ENCODE data around the gene PITX3. TPM values are rescaled to one million over a fixed set of nuclear protein-coding genes. Genes with fewer than 3 reads are reported as not detected.
A peak's percentile ranks its signal among the peaks of the same experiment; 100 is the strongest.

Gene PITX3
- total RNA-seq, 1 donor from 2014 or later: not detected

DNA sequence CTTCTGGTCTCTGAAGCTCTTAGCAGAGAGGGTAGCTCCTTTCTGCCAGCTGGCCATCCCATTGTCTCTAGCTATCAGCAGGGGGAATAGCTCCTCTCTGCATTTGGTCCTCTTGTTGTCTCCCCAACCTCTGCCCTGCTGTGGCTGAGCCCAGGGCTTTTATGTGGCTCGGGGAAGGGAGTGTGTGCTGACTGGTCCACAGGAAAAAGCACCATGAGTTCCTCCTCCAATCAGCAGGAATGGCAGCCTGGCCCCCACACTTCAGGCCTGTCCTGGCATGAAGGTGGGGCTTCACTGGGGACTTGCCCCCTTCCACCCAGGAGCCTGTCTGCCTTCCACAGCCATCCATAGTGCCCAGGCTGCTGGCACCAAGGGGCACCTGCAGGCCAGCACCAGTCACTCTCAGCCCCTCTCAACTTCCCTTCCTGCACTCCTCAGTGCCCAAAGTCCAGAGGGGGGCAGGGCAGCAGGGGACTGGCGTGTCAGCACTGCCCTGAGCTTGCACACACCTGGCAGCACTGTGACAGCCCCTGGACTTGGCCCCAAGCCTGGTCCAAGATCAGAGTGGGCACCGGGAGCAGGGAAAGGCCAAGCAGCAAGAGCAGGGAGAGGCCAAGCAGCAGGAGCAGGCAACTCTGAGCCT, 52.9 kb downstream of the PITX3 start:
- peak; percentile 36 for ATAC-seq
- no peaks in the 10 kb centered on the region for H3K4me1 ChIP-seq
- H3K4me3 ChIP-seq: no peak overlapping the region
- H3K9me3 ChIP-seq: no peaks in the 10 kb centered on the region
- no peak for DNase-seq
- H3K36me3 ChIP-seq: no peaks in the 10 kb centered on the region
- TF ChIP-seq, protein P1, sequence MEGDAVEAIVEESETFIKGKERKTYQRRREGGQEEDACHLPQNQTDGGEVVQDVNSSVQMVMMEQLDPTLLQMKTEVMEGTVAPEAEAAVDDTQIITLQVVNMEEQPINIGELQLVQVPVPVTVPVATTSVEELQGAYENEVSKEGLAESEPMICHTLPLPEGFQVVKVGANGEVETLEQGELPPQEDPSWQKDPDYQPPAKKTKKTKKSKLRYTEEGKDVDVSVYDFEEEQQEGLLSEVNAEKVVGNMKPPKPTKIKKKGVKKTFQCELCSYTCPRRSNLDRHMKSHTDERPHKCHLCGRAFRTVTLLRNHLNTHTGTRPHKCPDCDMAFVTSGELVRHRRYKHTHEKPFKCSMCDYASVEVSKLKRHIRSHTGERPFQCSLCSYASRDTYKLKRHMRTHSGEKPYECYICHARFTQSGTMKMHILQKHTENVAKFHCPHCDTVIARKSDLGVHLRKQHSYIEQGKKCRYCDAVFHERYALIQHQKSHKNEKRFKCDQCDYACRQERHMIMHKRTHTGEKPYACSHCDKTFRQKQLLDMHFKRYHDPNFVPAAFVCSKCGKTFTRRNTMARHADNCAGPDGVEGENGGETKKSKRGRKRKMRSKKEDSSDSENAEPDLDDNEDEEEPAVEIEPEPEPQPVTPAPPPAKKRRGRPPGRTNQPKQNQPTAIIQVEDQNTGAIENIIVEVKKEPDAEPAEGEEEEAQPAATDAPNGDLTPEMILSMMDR (IDR thresholded peaks at IDR 0.05): no peak
- no peak overlapping the region for H3K27ac ChIP-seq
- H3K27me3 ChIP-seq: no peaks in the 10 kb centered on the region
- intact Hi-C loops (cut with DNase I): no loop called here

DNA sequence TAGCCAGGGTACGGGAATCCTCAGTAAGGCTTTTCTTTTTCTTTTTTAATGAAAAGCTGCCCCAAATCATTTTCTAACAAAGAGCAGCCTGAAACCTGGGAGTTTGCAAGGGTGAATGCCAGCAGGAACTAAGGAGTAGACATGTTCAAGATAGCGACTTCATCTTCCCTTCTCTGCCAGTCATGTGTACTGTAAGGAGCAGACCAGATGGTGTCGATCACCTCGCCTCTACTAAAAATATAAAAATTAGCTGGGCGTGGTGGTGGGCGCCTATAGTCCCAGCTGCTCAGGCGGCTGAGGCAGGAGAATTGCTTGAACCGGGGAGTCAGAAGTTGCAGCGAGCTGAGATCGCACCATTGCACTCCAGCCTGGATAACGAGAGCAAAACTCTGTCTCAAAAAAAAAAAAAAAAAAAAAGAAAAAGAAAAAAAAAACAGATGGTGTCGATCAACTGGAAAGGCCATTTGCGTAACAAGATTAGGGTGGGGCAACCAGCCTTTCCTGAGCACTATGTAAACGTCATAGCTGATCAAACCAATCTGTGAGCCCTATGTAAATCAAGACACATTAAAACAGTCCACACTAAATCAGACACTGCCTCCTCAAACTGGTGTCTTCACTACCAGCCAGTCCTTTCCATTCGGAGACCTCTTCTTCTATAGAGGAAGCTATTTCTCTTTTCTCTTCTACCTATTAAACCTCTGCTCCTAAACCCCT, 55.3 kb downstream of the PITX3 start:
- intact Hi-C loops (cut with DNase I): no loop called here
- H3K27me3 ChIP-seq: no peaks in the 10 kb centered on the region
- no peaks in the 10 kb centered on the region for H3K9me3 ChIP-seq
- no peak overlapping the region for H3K27ac ChIP-seq
- peak overlapping the region; percentile 0 for H3K4me3 ChIP-seq
- no peak for ATAC-seq
- no peaks in the 10 kb centered on the region for H3K4me1 ChIP-seq
- TF ChIP-seq, protein P1 (IDR thresholded peaks at IDR 0.05): no peak
- no peak for DNase-seq
- H3K36me3 ChIP-seq: no peaks in the 10 kb centered on the region

DNA sequence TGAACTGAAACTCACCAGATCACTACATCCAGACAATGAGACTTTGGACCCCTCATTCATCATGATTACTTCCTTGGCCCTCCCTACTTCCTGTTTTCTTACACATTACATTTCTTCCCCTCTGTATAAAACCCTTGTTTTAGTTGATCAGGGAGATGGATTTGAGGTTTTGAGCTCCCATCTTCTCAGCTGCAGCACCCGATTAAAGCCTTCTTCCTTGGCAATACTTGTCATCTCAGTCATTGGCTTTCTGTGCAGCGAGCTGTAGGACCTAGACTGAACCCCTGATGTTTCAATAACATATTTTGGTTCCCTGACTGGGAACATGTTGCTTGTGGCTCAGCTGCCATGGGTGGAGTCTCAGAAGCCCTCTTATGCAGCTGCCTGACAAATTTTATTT, 56.0 kb downstream of the PITX3 start:
- ATAC-seq (no peak), DNase-seq (no peak)
- Histone ChIP-seq H3K27me3 (no peaks in the 10 kb centered on the region), H3K27ac (no peak overlapping the region), H3K4me1 (no peaks in the 10 kb centered on the region), H3K9me3 (no peaks in the 10 kb centered on the region), H3K4me3 (no peak overlapping the region), H3K36me3 (no peaks in the 10 kb centered on the region)
- intact Hi-C loops (cut with DNase I): no loop called here
- TF ChIP-seq, protein P1 (IDR thresholded peaks at IDR 0.05): no peak

- TF ChIP-seq, protein P1 (IDR thresholded peaks at IDR 0.05): no peak
- H3K4me3 ChIP-seq: no peak overlapping the region
- H3K27ac ChIP-seq: no peak overlapping the region
- no peaks in the 10 kb centered on the region for H3K9me3 ChIP-seq
- H3K27me3 ChIP-seq: no peaks in the 10 kb centered on the region
- DNase-seq: no peak
- intact Hi-C loops (cut with DNase I): no loop called here
- no peak for ATAC-seq
- no peaks in the 10 kb centered on the region for H3K36me3 ChIP-seq
- H3K4me1 ChIP-seq: no peaks in the 10 kb centered on the region
Observed at GRCh38 chr10:102184606-102185005, 56.7 kb downstream of the PITX3 start.

Other genes starting within 250 kb of the PITX3 start
- 37.2 TPM for gene ARMH3, start 185.3 kb downstream of the PITX3 start, total RNA-seq
- gene HPS6, start 176.2 kb downstream of the PITX3 start, total RNA-seq: 22.6 TPM
- gene LDB1, start 121.1 kb downstream of the PITX3 start, total RNA-seq: 60.1 TPM
- gene PPRC1, start 108.5 kb downstream of the PITX3 start, total RNA-seq: 38.3 TPM
- gene NOLC1, start 89.1 kb downstream of the PITX3 start, total RNA-seq: 37.9 TPM
- gene ELOVL3, start 15.2 kb downstream of the PITX3 start, total RNA-seq: 0.87 TPM
- gene GBF1, start 4.0 kb upstream of the PITX3 start, total RNA-seq: 38.5 TPM
- 36.8 TPM for gene NFKB2, start 154.2 kb upstream of the PITX3 start, total RNA-seq
- gene PSD, start 177.3 kb upstream of the PITX3 start, total RNA-seq: 3.5 TPM
- 16.0 TPM for gene FBXL15, start 179.3 kb upstream of the PITX3 start, total RNA-seq
- gene CUEDC2, start 191.1 kb upstream of the PITX3 start, total RNA-seq: 44.8 TPM
- gene C10orf95, start 210.0 kb upstream of the PITX3 start, total RNA-seq: 3.1 TPM